ENCODE results near the gene TRIM17.

Gene TRIM17

DNA sequence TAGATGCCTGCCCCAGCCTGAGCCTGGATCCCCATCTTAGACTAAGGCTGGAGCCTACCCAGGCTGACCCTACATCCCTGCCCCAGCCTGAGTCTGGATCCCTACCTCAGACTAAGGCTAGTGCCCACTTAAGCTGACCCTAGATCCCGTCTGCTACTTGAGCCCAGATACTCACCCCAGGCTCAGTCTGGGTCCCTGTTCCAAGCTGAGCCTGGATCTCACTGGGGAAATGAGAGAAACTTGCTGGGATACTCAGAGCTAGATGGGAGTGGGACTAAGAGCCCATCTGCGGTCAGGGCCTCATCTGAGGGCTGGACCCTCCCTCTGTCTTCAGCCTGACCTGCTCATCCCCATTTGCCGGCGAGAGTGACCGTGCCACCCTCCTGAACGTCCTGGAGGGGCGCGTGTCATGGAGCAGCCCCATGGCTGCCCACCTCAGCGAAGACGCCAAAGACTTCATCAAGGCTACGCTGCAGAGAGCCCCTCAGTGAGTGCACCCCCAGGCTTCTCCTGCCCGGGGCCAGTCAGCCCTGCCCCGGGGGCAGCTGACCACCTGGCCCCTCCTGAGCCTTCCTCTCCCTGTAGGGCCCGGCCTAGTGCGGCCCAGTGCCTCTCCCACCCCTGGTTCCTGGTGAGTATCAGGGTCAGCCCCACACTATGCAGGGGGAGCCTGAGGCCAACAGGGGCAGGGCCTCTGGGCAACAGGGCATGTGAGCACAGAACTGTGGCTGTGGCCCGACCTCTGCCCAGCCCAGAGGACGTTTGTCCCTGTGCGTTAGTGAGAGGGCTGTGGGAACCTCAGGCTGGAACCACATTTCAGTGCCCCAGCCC, 46.8 kb downstream of the TRIM17 start:
- no peak overlapping the region for H3K27ac ChIP-seq (ENCODE audit: low read length)
- no peaks in the 10 kb centered on the region for H3K4me1 ChIP-seq (ENCODE audit: low read length)
- H4K20me1 ChIP-seq (ENCODE audit: insufficient read depth, low read length): no peaks in the 10 kb centered on the region
- no peaks in the 10 kb centered on the region for H3K79me2 ChIP-seq (ENCODE audit: low read length)
- DNase-seq: no peak
- no peak overlapping the region for H3K4me2 ChIP-seq (ENCODE audit: low read depth, low read length)
- H3K9me2 ChIP-seq (replicated peaks; ENCODE audit: insufficient read depth, low read length): no peaks in the 10 kb centered on the region
- H2AFZ ChIP-seq (ENCODE audit: low read length): no peak overlapping the region
- H3K9ac ChIP-seq (ENCODE audit: low read length): no peak overlapping the region
- H3K9me3 ChIP-seq (replicated peaks; ENCODE audit: insufficient read depth, low read length): no peaks in the 10 kb centered on the region
- H3K4me3 ChIP-seq (ENCODE audit: low read length): no peak overlapping the region
- H3K27me3 ChIP-seq (replicated peaks; ENCODE audit: insufficient read depth, low read length): peaks cover 19% of the 10 kb centered on the region
- H3K36me3 ChIP-seq (replicated peaks; ENCODE audit: insufficient read depth, low read length): no peaks in the 10 kb centered on the region
- no peak for TF ChIP-seq EZH2 (optimal IDR thresholded peaks at IDR 0.05; ENCODE audit: low read depth, low read length)
- TF ChIP-seq CTCF (IDR thresholded peaks at IDR 0.05; ENCODE audit: low read length): no peak
- TF ChIP-seq EZH2phosphoT487 (IDR thresholded peaks at IDR 0.05; ENCODE audit: low read length): no peak
- no peaks in the 10 kb centered on the region for H3F3A ChIP-seq (ENCODE audit: insufficient read depth, low read length)

- no peak overlapping the region for H3K9ac ChIP-seq (ENCODE audit: low read length)
- TF ChIP-seq EZH2 (optimal IDR thresholded peaks at IDR 0.05; ENCODE audit: low read depth, low read length): no peak
- H3K4me3 ChIP-seq (ENCODE audit: low read length): no peak overlapping the region
- H3K79me2 ChIP-seq (ENCODE audit: low read length): no peaks in the 10 kb centered on the region
- H3F3A ChIP-seq (ENCODE audit: insufficient read depth, low read length): no peaks in the 10 kb centered on the region
- H4K20me1 ChIP-seq (ENCODE audit: insufficient read depth, low read length): no peaks in the 10 kb centered on the region
- no peaks in the 10 kb centered on the region for H3K9me2 ChIP-seq (replicated peaks; ENCODE audit: insufficient read depth, low read length)
- H2AFZ ChIP-seq (ENCODE audit: low read length): no peak overlapping the region
- H3K4me1 ChIP-seq (ENCODE audit: low read length): no peaks in the 10 kb centered on the region
- no peak overlapping the region for H3K4me2 ChIP-seq (ENCODE audit: low read depth, low read length)
- no peaks in the 10 kb centered on the region for H3K9me3 ChIP-seq (replicated peaks; ENCODE audit: insufficient read depth, low read length)
- H3K27ac ChIP-seq (ENCODE audit: low read length): no peak overlapping the region
- no peaks in the 10 kb centered on the region for H3K36me3 ChIP-seq (replicated peaks; ENCODE audit: insufficient read depth, low read length)
- H3K27me3 ChIP-seq (replicated peaks; ENCODE audit: insufficient read depth, low read length): peaks cover 19% of the 10 kb centered on the region
- DNase-seq: no peak
Measured at GRCh38 chr1:228368801-228369607, 47.7 kb downstream of the TRIM17 start.

GRCh38 chr1:228367798-228368791, 48.6 kb downstream of the TRIM17 start:
- Histone ChIP-seq H3K36me3 (replicated peaks; ENCODE audit: insufficient read depth, low read length) (no peaks in the 10 kb centered on the region), H3K27me3 (replicated peaks; ENCODE audit: insufficient read depth, low read length) (peaks cover 19% of the 10 kb centered on the region), H2AFZ (ENCODE audit: low read length) (no peak overlapping the region), H3F3A (ENCODE audit: insufficient read depth, low read length) (no peaks in the 10 kb centered on the region), H3K9ac (ENCODE audit: low read length) (no peak overlapping the region), H3K4me1 (ENCODE audit: low read length) (no peaks in the 10 kb centered on the region), H3K79me2 (ENCODE audit: low read length) (no peaks in the 10 kb centered on the region), H3K4me3 (ENCODE audit: low read length) (no peak overlapping the region), H3K4me2 (ENCODE audit: low read depth, low read length) (no peak overlapping the region), H3K27ac (ENCODE audit: low read length) (no peak overlapping the region), H3K9me2 (replicated peaks; ENCODE audit: insufficient read depth, low read length) (no peaks in the 10 kb centered on the region), H4K20me1 (ENCODE audit: insufficient read depth, low read length) (no peaks in the 10 kb centered on the region), H3K9me3 (replicated peaks; ENCODE audit: insufficient read depth, low read length) (no peaks in the 10 kb centered on the region)
- TF ChIP-seq EZH2 (optimal IDR thresholded peaks at IDR 0.05; ENCODE audit: low read depth, low read length) (no peak), CTCF (IDR thresholded peaks at IDR 0.05; ENCODE audit: low read length) (no peak), EZH2phosphoT487 (IDR thresholded peaks at IDR 0.05; ENCODE audit: low read length) (no peak)
- DNase-seq: no peak
